Upper lobe of left lung (tissue), 6 donors: ENCODE data around the gene SDK1. TPM values are rescaled to one million over a fixed set of nuclear protein-coding genes. Genes with fewer than 3 reads are reported as not detected.

ENCODE experiments used
- ATAC-seq, 2 donors: fragments of 200-7000 bp; cut with Tn5 transposase; one replicate each; pipeline ENCODE4 v1.9.1; 2022; ENCODE audit warnings: mild to moderate bottlenecking in 2 of 2, moderate library complexity in 2 of 2; ENCODE audit not compliant: low FRiP score in 2 of 2
- DNase-seq, 2 donors: peaks; one replicate each; pipeline ENCODE4 v3.0.0-alpha.2; 2019 to 2020
- H3K27ac ChIP-seq, 4 donors: fragments of 200-600 bp; sonication (generic); one replicate each; pipeline ENCODE4 v1.5.1; 2016 to 2019
- H3K27me3 ChIP-seq, 4 donors: fragments of 200-600 bp; sonication (generic); one replicate each; pipeline ENCODE4 v1.5.1; 2017 to 2019
- H3K36me3 ChIP-seq, 4 donors: fragments of 200-600 bp; sonication (generic); one replicate each; pipeline ENCODE4 v1.5.1; 2016 to 2019
- H3K4me1 ChIP-seq, 4 donors: fragments of 200-600 bp; sonication (generic); one replicate each; pipeline ENCODE4 v1.5.1; 2018 to 2019
- H3K4me3 ChIP-seq, 4 donors: fragments of 200-600 bp; sonication (generic); one replicate each; pipeline ENCODE4 v1.5.1; 2017 to 2019; ENCODE audit warnings: mild to moderate bottlenecking in 2 of 4, moderate library complexity in 1 of 4
- H3K9me3 ChIP-seq, 4 donors: fragments of 200-600 bp; sonication (generic); one replicate each; pipeline ENCODE4 v1.5.1; 2018 to 2019
- EP300 ChIP-seq, 4 donors: sonication (generic); formaldehyde crosslinking; IDR thresholded peaks; one replicate each; pipeline ENCODE4 v1.5.1; 2017; ENCODE audit warnings: antibody characterized with exemption in 4 of 4, control low read depth in 2 of 4
- POLR2A ChIP-seq, 4 donors: fragments of 450-650 bp; IDR thresholded peaks; one replicate each; pipeline ENCODE4 v1.5.1; 2016 to 2017; ENCODE audit warnings: antibody characterized with exemption in 4 of 4, mild to moderate bottlenecking in 2 of 4
- POLR2AphosphoS5 ChIP-seq, 2 donors: sonication (generic); formaldehyde crosslinking; IDR thresholded peaks; one replicate each; pipeline ENCODE4 v1.5.1; 2017; ENCODE audit warnings: antibody characterized with exemption in 2 of 2
- WGBS, 2 donors: methylation state at CpG; one replicate each; pipeline ENCODE4 v1.1.5; 2017 to 2018; 5-methylcytosine and 5-hydroxymethylcytosine counted together
- total RNA-seq, 6 donors: library from RNA; depleted of rRNA in 4 of 6; stranded (reverse); fragments of >200 nt in 4 of 6; gene quantifications; one replicate each; pipeline versions ENCODE4 v1.1.0 to v1.2.1, GENCODE V29; 2016 to 2021
- TF ChIP-seq, protein P1 (sequence below), 6 experiments: fragments of 450-650 bp in 4 of 6; fragments of 200-600 bp in 2 of 6; sonication (generic) in 2 of 6; IDR thresholded peaks; one replicate each; pipeline ENCODE4 v1.5.1; 2016 to 2019; ENCODE audit warnings: antibody characterized with exemption in 6 of 6
- donor health status: DM: no; HTN: no; CAD: no; lungs with moderate emphysema.
- donor health status: DM: no; HTN: yes; CAD: no; lungs with severe emphysema.

SDK1 gene
- total RNA-seq, 6 donors from 2014 or later: 9.3 to 90.1 (median 11.8) TPM

DNA sequence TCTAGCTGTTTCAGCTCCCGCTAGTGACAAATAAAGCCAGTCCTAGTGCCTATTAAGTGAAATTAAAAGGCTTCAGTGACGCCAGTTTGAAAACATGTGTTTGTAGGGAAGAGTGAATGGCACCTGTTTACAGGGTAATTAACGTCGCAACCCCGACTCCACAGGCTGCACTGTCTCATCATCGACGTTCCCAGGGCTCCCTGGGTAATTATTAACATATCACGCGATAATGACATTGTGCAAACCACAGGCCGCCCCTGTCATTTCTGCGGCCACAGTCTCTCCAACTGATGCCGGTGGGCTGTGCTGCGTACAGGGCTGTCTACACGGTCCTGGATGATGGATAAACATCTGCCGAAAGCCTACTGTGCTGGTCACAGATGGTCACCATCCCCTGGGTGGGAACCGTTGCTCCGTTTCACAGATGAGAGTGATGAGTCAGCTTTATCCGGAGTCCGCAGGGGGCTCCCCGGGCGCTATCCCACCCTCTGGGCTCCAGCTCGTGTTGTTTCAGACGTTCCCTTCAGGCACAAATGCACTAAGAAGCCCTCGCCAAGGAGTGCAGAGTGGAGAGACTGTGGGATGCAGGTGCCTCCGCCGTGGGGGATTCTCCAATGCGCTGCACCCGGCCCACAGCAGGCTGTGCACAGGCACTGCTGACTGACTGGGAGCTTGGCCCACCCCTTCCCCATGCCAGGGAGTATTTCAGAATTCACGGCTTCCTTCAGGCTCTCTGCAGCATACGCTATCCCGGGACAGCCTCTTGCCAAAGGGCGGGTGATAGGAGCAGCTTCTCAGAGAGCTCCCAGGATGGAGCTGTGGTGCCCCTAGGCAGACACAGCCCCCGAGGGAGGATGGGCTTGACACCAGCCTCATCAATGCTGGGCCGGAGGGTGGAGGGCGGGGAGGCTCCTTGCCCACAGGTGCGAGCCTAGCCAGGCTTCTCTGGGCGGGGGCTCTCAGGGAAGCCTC is 889.2 kb downstream of the SDK1 start:
- H3K9me3 ChIP-seq: no peaks in the 10 kb centered on the region
- peak in 1 of 2 donors; percentile 51 for DNase-seq
- TF ChIP-seq, protein P1, sequence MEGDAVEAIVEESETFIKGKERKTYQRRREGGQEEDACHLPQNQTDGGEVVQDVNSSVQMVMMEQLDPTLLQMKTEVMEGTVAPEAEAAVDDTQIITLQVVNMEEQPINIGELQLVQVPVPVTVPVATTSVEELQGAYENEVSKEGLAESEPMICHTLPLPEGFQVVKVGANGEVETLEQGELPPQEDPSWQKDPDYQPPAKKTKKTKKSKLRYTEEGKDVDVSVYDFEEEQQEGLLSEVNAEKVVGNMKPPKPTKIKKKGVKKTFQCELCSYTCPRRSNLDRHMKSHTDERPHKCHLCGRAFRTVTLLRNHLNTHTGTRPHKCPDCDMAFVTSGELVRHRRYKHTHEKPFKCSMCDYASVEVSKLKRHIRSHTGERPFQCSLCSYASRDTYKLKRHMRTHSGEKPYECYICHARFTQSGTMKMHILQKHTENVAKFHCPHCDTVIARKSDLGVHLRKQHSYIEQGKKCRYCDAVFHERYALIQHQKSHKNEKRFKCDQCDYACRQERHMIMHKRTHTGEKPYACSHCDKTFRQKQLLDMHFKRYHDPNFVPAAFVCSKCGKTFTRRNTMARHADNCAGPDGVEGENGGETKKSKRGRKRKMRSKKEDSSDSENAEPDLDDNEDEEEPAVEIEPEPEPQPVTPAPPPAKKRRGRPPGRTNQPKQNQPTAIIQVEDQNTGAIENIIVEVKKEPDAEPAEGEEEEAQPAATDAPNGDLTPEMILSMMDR (IDR thresholded peaks at IDR 0.05): no peak
- TF ChIP-seq EP300 (IDR thresholded peaks at IDR 0.05): no peak
- no peak for TF ChIP-seq POLR2AphosphoS5 (IDR thresholded peaks at IDR 0.05)
- TF ChIP-seq POLR2A (IDR thresholded peaks at IDR 0.05): no peak
- H3K27ac ChIP-seq: no peak overlapping the region
- WGBS, 2 donors: 83 to 87% methylated on average over 20 to 37 of the region's 37 CpGs
- H3K4me1 ChIP-seq: peaks cover 0 to 9% (median 2%) of the 10 kb centered on the region in 4 donors
- H3K4me3 ChIP-seq: no peak overlapping the region
- H3K36me3 ChIP-seq: no peaks in the 10 kb centered on the region
- H3K27me3 ChIP-seq: no peaks in the 10 kb centered on the region
- peak in 1 of 2 donors; percentile 7 for ATAC-seq

DNA sequence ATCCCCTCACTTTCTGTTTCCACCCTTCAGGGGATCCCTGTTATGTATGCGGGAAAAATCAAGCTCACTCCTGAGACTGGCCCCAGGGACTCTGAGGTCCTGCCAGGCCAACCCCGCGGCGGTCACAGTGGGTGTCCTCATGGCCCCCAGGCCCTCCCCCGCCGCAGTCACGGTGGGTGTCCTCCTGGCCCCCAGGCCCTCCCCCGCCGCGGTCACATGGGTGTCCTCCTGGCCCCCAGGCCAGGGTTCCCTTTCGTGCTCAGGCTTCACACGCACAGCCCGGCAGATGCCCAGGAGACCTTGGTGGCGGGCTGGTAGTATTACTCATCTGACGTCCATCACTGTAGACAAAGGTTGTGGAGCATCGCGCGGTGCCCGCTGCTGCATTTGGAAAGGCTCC is 890.0 kb downstream of the SDK1 start:
- DNase-seq (peak in 1 of 2 donors; percentile 74), ATAC-seq (peak in 1 of 2 donors; percentile 34)
- Histone ChIP-seq H3K36me3 (no peaks in the 10 kb centered on the region), H3K4me1 (peaks cover 0 to 2% (median under 1%) of the 10 kb centered on the region in 4 donors), H3K9me3 (no peaks in the 10 kb centered on the region), H3K4me3 (no peak overlapping the region), H3K27me3 (no peaks in the 10 kb centered on the region), H3K27ac (no peak overlapping the region)
- WGBS, 2 donors: 85 to 89% methylated on average over 15 to 16 of the region's 19 CpGs
- TF ChIP-seq, protein P1 (IDR thresholded peaks at IDR 0.05): no peak
- TF ChIP-seq POLR2AphosphoS5 (IDR thresholded peaks at IDR 0.05) (no peak), EP300 (IDR thresholded peaks at IDR 0.05) (no peak), POLR2A (IDR thresholded peaks at IDR 0.05) (no peak)

DNA sequence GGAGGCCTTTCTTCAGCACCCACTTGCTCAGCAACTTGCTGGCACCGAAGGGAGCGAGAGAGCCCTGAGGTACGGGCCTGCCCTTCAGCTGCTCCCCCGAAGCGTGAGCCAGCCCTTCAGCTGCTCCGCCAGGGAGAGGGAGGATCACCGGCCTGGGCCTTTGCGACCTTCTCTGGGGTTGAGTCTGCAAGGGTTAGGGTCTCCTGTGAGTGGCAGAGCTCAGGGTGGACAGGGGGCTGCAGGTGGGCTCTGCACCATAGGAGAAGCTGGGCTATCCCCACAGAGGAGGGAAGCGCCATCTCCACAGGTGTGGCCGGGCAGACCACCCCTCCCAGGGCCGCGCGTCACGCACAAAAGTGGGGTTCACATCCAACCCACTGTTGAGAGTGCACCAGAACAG is 890.5 kb downstream of the SDK1 start:
- DNase-seq: peak in 1 of 2 donors; percentile 58
- H3K36me3 ChIP-seq: no peaks in the 10 kb centered on the region
- no peak for TF ChIP-seq EP300 (IDR thresholded peaks at IDR 0.05)
- TF ChIP-seq POLR2AphosphoS5 (IDR thresholded peaks at IDR 0.05): no peak
- no peak for TF ChIP-seq POLR2A (IDR thresholded peaks at IDR 0.05)
- TF ChIP-seq, protein P1 (IDR thresholded peaks at IDR 0.05): no peak
- H3K4me3 ChIP-seq: no peak overlapping the region
- ATAC-seq: peak in 1 of 2 donors; percentile 23
- no peaks in the 10 kb centered on the region for H3K4me1 ChIP-seq
- no peak overlapping the region for H3K27ac ChIP-seq
- 96 to 100% methylated on average over 6 to 12 of the region's 14 CpGs for WGBS, 2 donors
- no peaks in the 10 kb centered on the region for H3K9me3 ChIP-seq
- H3K27me3 ChIP-seq: no peaks in the 10 kb centered on the region

DNA sequence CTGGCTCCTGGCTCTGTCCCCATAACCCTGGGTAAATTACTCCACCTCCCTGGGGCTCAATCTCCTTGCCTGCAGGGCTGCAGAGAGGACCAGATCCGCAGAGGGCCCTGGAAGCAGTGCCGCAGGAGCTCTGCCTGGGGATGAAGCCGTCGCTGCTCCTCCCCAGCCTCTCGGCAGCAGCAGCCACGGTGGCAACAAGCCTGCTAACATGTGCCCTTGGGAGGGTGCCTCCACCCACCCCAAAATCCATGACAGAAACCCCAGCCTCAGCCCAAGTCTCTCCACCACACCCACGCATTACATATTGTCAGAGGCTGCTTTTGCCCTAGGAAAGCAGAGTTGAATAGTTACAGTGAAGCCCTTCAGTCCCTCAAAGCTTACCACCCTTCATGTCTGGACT is 894.6 kb downstream of the SDK1 start:
- no peaks in the 10 kb centered on the region for H3K27me3 ChIP-seq
- no peak overlapping the region for H3K4me3 ChIP-seq
- 90 to 100% methylated on average over 1 to 5 of the region's 7 CpGs for WGBS, 2 donors
- ATAC-seq: peak in 1 of 2 donors; percentile 51
- no peaks in the 10 kb centered on the region for H3K4me1 ChIP-seq
- DNase-seq: no peak
- no peak for TF ChIP-seq POLR2A (IDR thresholded peaks at IDR 0.05)
- TF ChIP-seq EP300 (IDR thresholded peaks at IDR 0.05): no peak
- TF ChIP-seq, protein P1 (IDR thresholded peaks at IDR 0.05): no peak
- TF ChIP-seq POLR2AphosphoS5 (IDR thresholded peaks at IDR 0.05): no peak
- H3K36me3 ChIP-seq: no peaks in the 10 kb centered on the region
- no peaks in the 10 kb centered on the region for H3K9me3 ChIP-seq
- H3K27ac ChIP-seq: no peak overlapping the region
